ENCODE results near the gene ZNF865. TPM values are rescaled to one million over a fixed set of nuclear protein-coding genes. Genes with fewer than 3 reads are reported as not detected.

The ZNF865 gene
- total and polyA plus RNA-seq, 2 of the 8 experiments (the other 6 are each of a cell fraction or from before 2014, with no cell fraction given): 3.5 to 13.6 TPM

GRCh38 chr19:55578031-55578760 is 27.3 kb upstream of the ZNF865 start:
- Histone ChIP-seq H3K4me3 (ENCODE audit: extremely low read depth in 1 of 4, insufficient read depth in 2 of 4, low read depth in 3 of 4, low read length in 4 of 4) (no peak overlapping the region), H3K56ac (replicated peaks; ENCODE audit: insufficient read length, low read depth, low read length) (no peak overlapping the region), H2AFZ (ENCODE audit: low read length) (no peak overlapping the region), H3K14ac (ENCODE audit: insufficient read length) (no peak overlapping the region), H3K4ac (replicated peaks; ENCODE audit: insufficient read length, low read depth, low read length) (no peak overlapping the region), H3K23ac (ENCODE audit: insufficient read length) (no peak overlapping the region), H4K5ac (ENCODE audit: insufficient read length, low read depth, low read length) (no peak overlapping the region), H4K91ac (replicated peaks; ENCODE audit: insufficient read length, low read length) (no peak overlapping the region), H2AK5ac (ENCODE audit: low read depth, low read length) (no peak overlapping the region), H3K36me3 (ENCODE audit: control insufficient read depth in 2 of 4, insufficient read depth in 4 of 4, low read length in 3 of 4) (peaks cover 7 to 23% (median 9%) of the 10 kb centered on the region in 4 experiments; a peak in 7 of 8 replicates), H4K8ac (ENCODE audit: extremely low read depth, insufficient read depth, low read length) (no peak overlapping the region; the same call in 1 of the 2 replicates), H3K4me2 (ENCODE audit: insufficient read depth in 1 of 2, low read depth in 2 of 2, low read length in 2 of 2) (no peak overlapping the region), H3K23me2 (ENCODE audit: low read depth, low read length) (peaks cover 6% of the 10 kb centered on the region; the same call in 1 of the 2 replicates), H3K9ac (replicated peaks in 1 of 4; ENCODE audit: extremely low read depth in 1 of 4, low read depth in 3 of 4, low read length in 3 of 4) (no peak overlapping the region), H3K18ac (ENCODE audit: extremely low read depth, low read length) (no peak overlapping the region), H3K79me2 (ENCODE audit: control insufficient read depth in 1 of 2, insufficient read depth in 2 of 2, low read length in 2 of 2) (peaks cover 5 to 6% of the 10 kb centered on the region in 2 experiments; a peak in 3 of 4 replicates), H3K27ac (ENCODE audit: low read depth, low read length) (no peak overlapping the region), H2BK120ac (replicated peaks; ENCODE audit: low read depth, low read length) (no peak overlapping the region), H2BK12ac (ENCODE audit: low read depth, low read length) (no peak overlapping the region), H4K20me1 (replicated peaks in 1 of 2; ENCODE audit: control insufficient read depth in 1 of 2, insufficient read depth in 2 of 2, low read length in 2 of 2) (peaks cover 0 to 4% of the 10 kb centered on the region in 2 experiments), H2BK20ac (ENCODE audit: low read length) (no peak overlapping the region), H2BK15ac (ENCODE audit: low read length) (no peak overlapping the region), H3K9me3 (ENCODE audit: insufficient read depth in 2 of 2, low read depth in 1 of 2, low read length in 1 of 2) (no peaks in the 10 kb centered on the region), H3K4me1 (replicated peaks in 1 of 4; ENCODE audit: control insufficient read depth in 3 of 4, insufficient read depth in 4 of 4, low read length in 3 of 4) (no peaks in the 10 kb centered on the region), H3K79me1 (ENCODE audit: low read depth, low read length) (peaks cover 8% of the 10 kb centered on the region; the same call in 1 of the 2 replicates), H3K27me3 (replicated peaks in 1 of 4; ENCODE audit: control insufficient read depth in 3 of 4, extremely low read depth in 1 of 4, insufficient read depth in 3 of 4, low read length in 3 of 4) (no peaks in the 10 kb centered on the region), H2BK5ac (ENCODE audit: low read depth, low read length) (no peak overlapping the region)
- CTCF ChIA-PET (ENCODE audit: partially characterized antibody): no interaction called here
- 97% methylated on average over 23 of the region's 83 CpGs; no CpG with 5 or more reads in 1 of the 2 experiments for WGBS, 2 experiments (ENCODE audit: extremely low coverage in 1 of 2, insufficient coverage in 1 of 2, insufficient read length in 1 of 2, insufficient replicate concordance in 2 of 2, low coverage in 1 of 2, low lambda C conversion rate in 2 of 2, missing lambda C conversion rate in 1 of 2)
- POLR2A ChIA-PET (ENCODE audit: partially characterized antibody): no interaction called here
- DNase-seq (ENCODE audit: low read depth in 1 of 2, low spot score in 2 of 2) (no peak), FAIRE-seq (no peak)
- TF ChIP-seq TCF12 (IDR thresholded peaks at IDR 0.05; ENCODE audit: low read depth, low read length) (no peak), FOSL1 (IDR thresholded peaks at IDR 0.05; ENCODE audit: insufficient read depth, low read depth, low read length) (no peak), SUZ12 (IDR thresholded peaks at IDR 0.05; ENCODE audit: low read length) (no peak)

Data from H1 (cell line).